ENCODE results near the gene TMED7.
"Not testable (repeated sequence)": the region's sequence is repeated elsewhere in the genome, so short reads cannot be mapped to it uniquely, and the experiment has no call there.

The TMED7 gene
- long read RNA-seq, donor 1, transcript TMED7-201 (3 exons, 3,757 nt), result major isoform, 37 of 37 reads
- long read RNA-seq, donor 1, partial matches to known transcripts, result 0 of 37 reads
- long read RNA-seq, donor 1, other reads (novel, unspliced or antisense), result 0 of 37 reads
- long read RNA-seq, donor 2, transcript TMED7-201 (3 exons, 3,757 nt), result major isoform, 26 of 35 reads
- long read RNA-seq, donor 2, partial matches to known transcripts, result 9 of 35 reads
- long read RNA-seq, donor 2, other reads (novel, unspliced or antisense), result 0 of 35 reads
- long read RNA-seq, donor 3, transcript TMED7-201 (3 exons, 3,757 nt), result major isoform, 27 of 27 reads
- long read RNA-seq, donor 3, partial matches to known transcripts, result 0 of 27 reads
- long read RNA-seq, donor 3, other reads (novel, unspliced or antisense), result 0 of 27 reads
- long read RNA-seq, donor 4, transcript TMED7-201 (3 exons, 3,757 nt), result major isoform, 30 of 30 reads
- long read RNA-seq, donor 4, partial matches to known transcripts, result 0 of 30 reads
- long read RNA-seq, donor 4, other reads (novel, unspliced or antisense), result 0 of 30 reads
- long read RNA-seq, donor 5, transcript TMED7-201 (3 exons, 3,757 nt), result major isoform, 28 of 28 reads
- long read RNA-seq, donor 5, partial matches to known transcripts, result 0 of 28 reads
- long read RNA-seq, donor 5, other reads (novel, unspliced or antisense), result 0 of 28 reads
- long read RNA-seq, donor 6, transcript TMED7-201 (3 exons, 3,757 nt), result major isoform, 27 of 27 reads
- long read RNA-seq, donor 6, partial matches to known transcripts, result 0 of 27 reads
- long read RNA-seq, donor 6, other reads (novel, unspliced or antisense), result 0 of 27 reads
- long read RNA-seq, donor 7, transcript TMED7-201 (3 exons, 3,757 nt), result major isoform, 54 of 65 reads
- long read RNA-seq, donor 7, partial matches to known transcripts, result 11 of 65 reads
- long read RNA-seq, donor 7, other reads (novel, unspliced or antisense), result 0 of 65 reads
- long read RNA-seq, donor 8, transcript TMED7-201 (3 exons, 3,757 nt), result major isoform, 35 of 35 reads
- long read RNA-seq, donor 8, partial matches to known transcripts, result 0 of 35 reads
- long read RNA-seq, donor 8, other reads (novel, unspliced or antisense), result 0 of 35 reads

GRCh38 chr5:115625579-115626444, at the start of gene TMED7:
TMED7 (minus strand) TSS chr5:115626036; CDS start chr5:115625792, 244 bp downstream.
- peak; percentile 95 for DNase-seq

GRCh38 chr5:115674782-115675181, 48.9 kb upstream of the TMED7 start:
- not testable (repeated sequence) for DNase-seq

- no peak for DNase-seq
These were observed 47.8 kb upstream of the TMED7 start for GRCh38 chr5:115673596-115673995.

GRCh38 chr5:115671939-115672338, 46.1 kb upstream of the TMED7 start:
- DNase-seq, result no peak

GRCh38 chr5:115666023-115666422, 40.2 kb upstream of the TMED7 start:
- DNase-seq, result no peak

GRCh38 chr5:115661563-115661962, 35.7 kb upstream of the TMED7 start:
- no peak for DNase-seq

GRCh38 chr5:115661101-115661500, 35.3 kb upstream of the TMED7 start:
- DNase-seq, result no peak

- no peak for DNase-seq
These were observed 32.0 kb upstream of the TMED7 start for GRCh38 chr5:115657881-115658233.

GRCh38 chr5:115657125-115657880, 31.5 kb upstream of the TMED7 start:
- DNase-seq, result no peak

GRCh38 chr5:115656404-115656803, 30.6 kb upstream of the TMED7 start:
- no peak for DNase-seq

GRCh38 chr5:115655994-115656393, 30.2 kb upstream of the TMED7 start:
- DNase-seq, result no peak

- DNase-seq, result no peak
These were observed 23.7 kb upstream of the TMED7 start for GRCh38 chr5:115649541-115649940.

GRCh38 chr5:115648056-115648455, 22.2 kb upstream of the TMED7 start:
- no peak for DNase-seq

GRCh38 chr5:115645386-115645785, 19.6 kb upstream of the TMED7 start:
- not testable (repeated sequence) for DNase-seq

GRCh38 chr5:115644046-115644445, 18.2 kb upstream of the TMED7 start:
- DNase-seq, result no peak

- no peak for DNase-seq
These were observed 16.1 kb upstream of the TMED7 start for GRCh38 chr5:115641948-115642347.

- DNase-seq, result no peak
These were observed 14.4 kb upstream of the TMED7 start for GRCh38 chr5:115640274-115640673.

- DNase-seq, result no peak
These were observed 13.5 kb upstream of the TMED7 start for GRCh38 chr5:115639377-115639776.

GRCh38 chr5:115637507-115637906, 11.7 kb upstream of the TMED7 start:
- DNase-seq, result no peak

GRCh38 chr5:115636008-115636407, 10.2 kb upstream of the TMED7 start:
- no peak for DNase-seq

All from right kidney (tissue), 9 donors.